CD4-positive, alpha-beta T cell treated with Interleukin-1 beta for 1 hour (primary cell): Measurements from ENCODE around the gene PRKCH.
"Not testable (repeated sequence)": the region's sequence is repeated elsewhere in the genome, so short reads cannot be mapped to it uniquely, and the experiment has no call there.

Source experiments
- DNase-seq, 2 donors: peaks; one replicate each; pipeline ENCODE4 v3.0.0-alpha.2; 2020 to 2022

PRKCH gene

GRCh38 chr14:61308701-61309100, 12.7 kb upstream of the PRKCH start:
- not testable (repeated sequence) for DNase-seq

- DNase-seq = no peak
These were observed 6.1 kb upstream of the PRKCH start for GRCh38 chr14:61315313-61315712.

- DNase-seq = no peak
These were observed 2.3 kb upstream of the PRKCH start for GRCh38 chr14:61319086-61319485.

- no peak for DNase-seq
These were observed 1.7 kb upstream of the PRKCH start for GRCh38 chr14:61319706-61320105.

DNA sequence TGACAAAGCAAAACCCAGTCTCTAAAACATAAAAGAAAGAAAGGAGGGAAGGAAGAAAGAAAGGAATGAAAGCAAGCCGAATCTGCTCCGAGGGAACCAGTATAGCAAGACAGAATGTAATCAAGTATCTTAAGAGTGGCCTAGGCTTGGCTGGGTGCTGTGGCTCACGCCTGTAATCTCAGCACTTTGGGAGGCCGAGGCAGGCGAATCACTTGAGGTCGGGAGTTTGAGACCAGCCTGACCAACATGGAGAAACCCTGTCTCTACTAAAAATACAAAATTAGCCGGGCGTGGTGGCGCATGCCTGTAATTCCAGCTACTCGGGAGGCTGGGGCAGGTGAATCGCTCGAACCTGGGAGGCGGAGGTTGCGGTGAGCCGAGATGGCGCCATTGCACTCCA, 1.2 kb upstream of the PRKCH start:
- DNase-seq = not testable (repeated sequence)

DNA sequence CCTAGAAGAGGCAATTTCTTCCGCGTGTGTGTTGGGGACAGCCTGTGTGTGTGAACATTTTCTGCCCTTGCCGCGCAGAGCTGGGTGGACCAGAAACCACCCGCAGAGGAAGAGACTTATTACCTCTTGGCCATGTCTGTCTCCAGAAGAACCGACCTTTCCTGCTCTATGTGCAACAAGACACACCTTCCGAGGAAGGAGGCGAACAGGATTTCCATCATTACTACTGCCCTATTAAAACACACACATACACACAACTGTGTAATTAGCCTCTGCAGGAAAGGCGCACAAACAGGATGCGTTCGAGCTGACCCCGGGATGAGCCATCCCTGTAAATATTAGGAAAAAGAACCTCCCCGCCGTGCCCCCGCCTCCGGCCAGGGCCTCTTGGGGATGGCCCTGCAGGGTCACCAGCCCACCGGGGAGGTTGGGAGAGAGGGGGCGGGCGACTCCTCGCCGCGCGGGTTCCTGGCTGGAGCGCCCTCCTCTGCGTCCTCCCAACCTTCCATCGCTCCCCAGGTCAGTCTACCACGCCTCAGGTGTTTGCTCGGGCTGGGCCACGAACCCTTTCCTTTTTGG, 484 bp upstream of the PRKCH start:
- DNase-seq = no peak

- peak; percentile 43 to 56 for DNase-seq
These were observed 826 bp downstream of the PRKCH start for GRCh38 chr14:61322011-61322798.

GRCh38 chr14:61322799-61323290, 1.5 kb downstream of the PRKCH start:
- DNase-seq = peak; percentile 56 to 64

DNA sequence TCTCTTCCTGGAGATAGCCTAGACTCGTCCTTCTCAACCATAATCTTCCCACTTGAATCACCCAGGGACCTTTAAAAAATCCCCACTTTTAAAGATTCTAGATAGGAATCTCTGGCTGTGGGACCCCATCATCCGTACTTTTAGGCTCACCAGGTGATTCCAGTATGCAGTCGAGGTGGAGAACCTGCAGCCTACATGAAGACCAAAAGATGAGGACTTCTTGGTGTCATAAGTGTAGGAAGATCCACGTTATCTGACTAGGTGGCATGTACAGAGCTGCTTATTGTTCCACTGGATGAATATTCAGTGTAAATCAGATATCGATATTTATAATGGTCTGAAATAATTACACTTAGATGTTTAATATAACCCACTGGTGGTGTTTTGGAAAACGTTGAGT, 2.6 kb downstream of the PRKCH start:
- DNase-seq = no peak

GRCh38 chr14:61325166-61325565, 3.8 kb downstream of the PRKCH start:
- no peak for DNase-seq

DNA sequence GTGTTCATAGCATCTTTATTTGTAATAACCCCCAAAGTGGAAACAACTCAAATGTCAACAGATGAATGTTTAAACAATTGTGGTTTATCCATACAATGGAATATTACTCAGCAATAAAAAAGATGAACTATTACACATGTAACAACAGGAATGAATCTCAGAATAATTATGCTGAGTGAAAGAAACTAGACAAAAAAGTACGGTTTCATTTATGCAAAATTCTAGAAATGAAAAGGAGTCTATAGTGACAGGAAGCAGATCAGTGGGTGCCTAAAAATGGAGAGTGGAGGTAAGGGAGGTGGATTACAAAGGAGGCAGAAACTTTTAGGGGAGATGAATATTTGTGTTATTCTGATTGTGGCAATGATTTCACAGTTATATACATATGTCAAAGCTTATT, 4.8 kb downstream of the PRKCH start:
- DNase-seq = no peak

- DNase-seq = no peak
These were observed 5.5 kb downstream of the PRKCH start for GRCh38 chr14:61326847-61327246.

DNA sequence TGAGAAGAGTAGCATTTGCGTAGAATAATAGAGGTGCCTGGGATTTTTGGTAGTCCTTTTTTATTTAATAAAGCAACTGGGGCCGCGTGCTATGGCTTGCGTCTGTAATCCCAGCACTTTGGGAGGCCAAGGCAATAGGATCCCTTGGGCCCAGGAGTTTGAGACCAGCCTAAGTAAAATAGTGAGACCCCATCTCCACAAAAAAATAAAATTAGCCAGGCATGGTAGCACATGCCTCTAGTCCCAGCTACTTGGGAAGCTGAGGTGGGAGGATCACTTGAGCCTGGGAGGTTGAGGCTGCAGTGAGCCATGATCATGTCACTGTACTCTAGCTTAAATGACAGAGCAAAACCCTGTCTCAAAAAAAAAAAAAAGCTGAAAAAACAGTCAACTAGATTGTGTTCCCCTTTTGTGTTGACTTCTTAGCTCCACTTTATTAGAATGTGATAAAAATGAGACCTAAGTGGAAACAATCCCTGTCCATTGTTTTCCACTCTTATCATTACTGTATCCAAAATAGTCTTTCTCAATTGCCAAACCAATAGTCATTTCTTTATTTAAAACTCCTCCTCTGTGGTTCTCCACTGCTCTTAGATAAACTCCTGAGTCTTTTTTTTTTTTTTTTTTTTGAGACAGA, 7.4 kb downstream of the PRKCH start:
- no peak for DNase-seq

- no peak for DNase-seq
These were observed 8.2 kb downstream of the PRKCH start for GRCh38 chr14:61329478-61330051.

GRCh38 chr14:61330511-61330910, 9.1 kb downstream of the PRKCH start:
- DNase-seq = no peak

- DNase-seq = no peak
These were observed 10.7 kb downstream of the PRKCH start for GRCh38 chr14:61331992-61332657.

DNA sequence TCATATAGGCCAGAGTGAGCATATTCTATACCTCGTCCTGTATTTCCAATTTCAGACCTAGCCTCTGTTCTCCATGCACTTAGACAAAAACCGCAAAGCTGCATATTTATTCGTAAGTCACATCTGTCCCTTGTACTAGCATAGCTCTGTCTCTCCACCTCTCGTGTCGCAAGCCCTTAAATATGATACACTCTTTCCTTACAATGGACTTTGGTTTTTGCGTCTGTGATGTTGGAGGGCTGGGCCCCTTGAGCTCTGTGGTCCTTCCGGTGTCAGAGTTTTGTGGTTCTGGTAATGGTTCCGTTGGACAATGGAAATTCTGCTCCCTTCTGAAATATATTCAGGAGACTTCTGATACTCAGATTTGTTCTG, 11.3 kb downstream of the PRKCH start:
- no peak for DNase-seq

- DNase-seq = no peak
These were observed 11.7 kb downstream of the PRKCH start for GRCh38 chr14:61333087-61333486.

DNA sequence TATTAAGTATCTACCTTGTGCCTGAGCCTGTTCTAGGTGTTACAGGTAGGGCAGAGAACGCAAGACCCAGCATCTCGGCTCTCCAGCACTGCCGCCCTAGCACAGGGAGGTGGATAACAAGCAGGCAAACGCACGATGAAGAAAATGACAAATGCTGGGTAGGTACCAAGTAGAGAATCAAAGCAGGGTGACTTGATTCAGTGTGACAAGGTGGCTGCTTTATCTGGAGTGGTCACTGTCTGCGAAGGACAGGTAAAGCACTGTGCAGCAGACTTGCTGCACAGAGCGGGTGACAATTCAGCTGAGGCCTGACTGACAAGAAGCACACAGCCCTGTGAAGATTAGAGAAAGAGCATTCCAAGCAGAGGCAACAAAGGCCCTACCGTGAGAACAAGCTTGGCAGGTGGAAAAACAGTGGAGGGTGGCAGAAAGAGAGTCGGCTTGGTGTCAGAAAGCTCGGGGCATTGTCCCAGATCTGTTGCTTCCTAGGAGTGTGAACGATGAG, 12.9 kb downstream of the PRKCH start:
- DNase-seq = peak in 1 of 2 donors; percentile 40

GRCh38 chr14:61335049-61335448, 13.7 kb downstream of the PRKCH start:
- peak; percentile 38 to 61 for DNase-seq

- DNase-seq = peak; percentile 57 to 75
These were observed 14.4 kb downstream of the PRKCH start for GRCh38 chr14:61335671-61336275.

- peak; percentile 89 to 90 for DNase-seq
These were observed 16.5 kb downstream of the PRKCH start for GRCh38 chr14:61337893-61338292.
